ENCODE results near the gene HAS3.

The HAS3 gene

DNA sequence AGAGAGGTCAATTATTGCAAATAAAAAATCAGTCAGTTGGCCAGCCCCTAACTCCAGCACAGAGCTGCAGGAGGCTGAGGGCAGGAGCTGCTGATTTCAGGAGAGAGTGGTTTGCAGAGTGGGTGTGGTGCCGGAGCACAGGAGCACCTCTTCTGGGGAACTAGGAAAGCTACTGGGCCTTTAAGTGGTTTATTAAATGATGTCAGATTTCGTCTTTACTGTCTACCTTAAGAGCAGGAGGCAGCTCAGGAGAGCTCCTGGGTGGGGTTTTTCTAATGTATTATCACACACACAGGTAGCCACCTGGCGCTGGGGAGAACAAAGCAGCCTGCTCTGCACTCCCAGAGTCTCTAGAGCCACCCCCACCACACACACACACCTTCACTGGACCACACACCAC lies 11.5 kb upstream of the HAS3 start:
- DNase-seq (ENCODE audit: low read depth), result no peak

- no peak for DNase-seq (ENCODE audit: low read depth)
Observed at GRCh38 chr16:69094501-69094900, 11.0 kb upstream of the HAS3 start.

DNA sequence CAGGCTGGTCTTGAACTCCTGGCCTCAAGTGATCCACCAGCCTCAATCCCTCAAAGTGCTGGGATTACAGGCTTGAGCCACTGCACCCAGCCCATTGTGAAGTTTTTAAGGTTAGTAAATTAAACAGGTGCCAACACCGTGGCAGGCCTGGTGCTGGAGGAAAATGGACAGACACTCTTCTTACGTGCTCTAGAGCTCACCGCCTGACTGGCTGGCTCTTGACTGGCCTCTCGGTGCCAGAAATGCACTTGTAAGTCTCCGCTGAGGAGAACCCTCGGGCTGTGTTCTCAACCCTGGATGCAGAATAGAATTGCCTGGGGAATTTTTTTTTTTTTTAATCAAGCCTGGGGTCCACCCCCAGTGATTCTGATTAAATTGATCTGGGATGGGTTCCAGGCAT lies 10.3 kb upstream of the HAS3 start:
- DNase-seq (ENCODE audit: low read depth), result no peak

DNA sequence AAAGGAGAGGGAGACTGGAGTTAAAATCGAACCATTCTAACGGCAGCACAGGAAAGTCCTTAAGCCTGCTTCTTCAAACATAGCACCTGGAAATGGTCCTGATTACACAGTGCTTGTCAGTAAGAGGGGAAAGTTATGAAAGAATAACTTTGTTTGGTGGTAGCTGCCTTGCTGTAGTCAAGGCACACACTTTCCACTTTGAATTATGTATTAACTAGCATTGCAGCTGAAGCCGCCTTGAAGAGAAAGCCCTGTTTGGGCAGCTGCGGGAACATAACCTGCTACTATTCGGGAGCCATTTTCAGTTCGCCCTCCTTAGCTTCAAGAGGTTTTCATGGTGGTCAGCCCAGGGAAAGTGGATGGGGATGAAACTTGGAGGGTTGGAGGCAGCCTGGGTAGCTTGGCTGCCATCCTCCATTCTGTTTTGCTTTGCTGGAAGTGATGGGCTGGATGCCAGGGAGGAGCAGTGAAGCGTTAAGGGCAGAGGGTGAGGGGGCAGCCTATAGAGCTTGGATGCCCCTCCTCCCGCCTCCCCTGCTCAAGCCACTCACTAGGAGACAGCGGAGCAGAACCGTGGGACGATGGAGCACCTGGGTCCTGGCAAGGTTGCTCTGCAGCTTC lies 5.3 kb upstream of the HAS3 start:
- no peak for DNase-seq (ENCODE audit: low read depth)

DNA sequence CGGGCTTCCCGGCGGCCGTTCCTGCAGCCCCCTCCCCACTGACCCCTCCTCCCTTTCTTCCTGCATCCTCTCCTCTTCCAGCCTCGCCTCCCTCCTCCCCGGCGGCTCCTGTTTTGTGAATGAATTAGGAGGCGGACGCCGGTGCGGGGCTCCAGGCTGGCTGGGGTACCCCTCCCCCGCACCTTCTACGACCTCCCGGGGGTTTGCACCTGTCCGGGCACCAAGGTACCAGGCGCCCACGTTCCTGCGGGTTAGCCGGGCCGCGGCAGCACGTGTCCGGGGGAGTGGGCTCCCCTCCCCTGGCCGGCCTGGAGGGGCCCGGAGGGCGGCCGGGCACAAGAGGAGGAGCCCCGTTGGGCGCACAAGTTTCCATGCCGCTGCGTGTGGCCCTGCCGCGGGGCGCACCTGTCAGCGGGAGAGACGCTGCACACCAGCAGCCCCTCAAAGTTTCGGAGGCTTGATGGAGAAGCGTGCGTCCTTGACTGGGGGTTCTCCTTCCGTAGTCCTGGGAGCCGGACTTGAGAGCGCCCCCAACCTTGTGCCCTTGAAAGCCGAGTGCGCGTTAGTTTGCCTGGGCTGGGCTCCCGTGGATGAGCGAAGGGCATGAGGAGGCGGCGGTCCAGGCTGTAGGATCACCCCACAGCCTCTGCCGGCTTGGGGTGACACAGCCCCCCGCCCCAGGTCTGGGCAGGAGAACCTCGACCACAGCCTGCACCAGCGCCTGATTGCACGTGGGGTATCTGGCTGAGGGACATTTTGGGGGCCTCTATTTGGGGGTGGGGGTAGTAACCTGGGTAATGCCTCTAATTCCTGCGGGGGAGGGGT lies 1.2 kb downstream of the HAS3 start:
- DNase-seq (ENCODE audit: low read depth), result no peak

DNA sequence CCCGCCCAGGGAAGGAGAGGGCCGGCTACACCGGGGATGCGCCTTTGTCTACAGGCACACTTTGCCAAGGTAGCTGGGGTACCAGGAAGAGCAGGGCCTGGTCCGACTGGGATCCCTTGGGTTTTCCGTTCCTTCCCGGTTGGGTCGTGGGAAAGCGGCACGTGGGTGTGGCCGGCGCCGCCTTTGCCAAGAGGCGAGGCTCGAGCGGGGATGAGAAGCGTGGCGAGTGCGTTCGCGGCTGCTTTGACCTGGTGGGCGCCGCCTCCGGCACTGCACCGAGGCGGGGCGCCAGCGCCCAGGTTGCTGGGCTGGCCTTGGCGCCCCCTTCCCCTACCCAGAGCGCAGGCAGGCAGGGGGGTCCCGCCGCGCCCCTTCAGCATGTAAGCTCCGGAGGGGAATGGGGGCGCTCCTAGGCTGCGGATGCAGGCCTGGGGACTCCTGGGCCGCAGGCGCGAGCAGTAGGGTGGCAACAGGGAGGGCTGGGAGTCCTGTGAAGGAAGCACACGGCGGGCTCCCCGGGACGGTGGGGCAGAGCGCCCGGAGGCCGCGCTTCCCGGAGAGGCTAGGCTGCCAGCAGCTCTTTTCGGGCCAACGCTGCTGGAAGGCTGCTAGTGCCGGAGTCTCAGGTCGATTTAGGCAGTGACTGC lies 2.0 kb downstream of the HAS3 start:
- DNase-seq (ENCODE audit: low read depth), result no peak

GRCh38 chr16:69108064-69108904 lies 2.8 kb downstream of the HAS3 start:
- DNase-seq (ENCODE audit: low read depth), result no peak

DNA sequence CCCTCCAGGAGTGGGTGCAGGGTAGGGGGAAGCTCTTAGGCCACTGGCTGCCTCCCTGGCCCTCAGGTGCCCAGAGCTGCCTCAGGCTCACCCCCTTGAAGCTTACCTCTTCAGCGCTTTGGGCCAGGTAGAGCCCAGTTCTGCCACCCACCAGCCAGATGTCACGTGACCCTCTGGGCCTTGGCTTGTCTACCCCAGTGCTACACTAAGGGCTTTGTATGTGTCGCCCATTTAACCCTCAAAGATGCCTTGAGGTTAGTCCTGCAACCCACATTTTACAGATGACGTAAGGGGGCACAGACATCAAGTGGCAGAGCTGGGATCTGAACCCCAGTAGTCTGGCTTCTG lies 3.4 kb downstream of the HAS3 start:
- no peak for DNase-seq (ENCODE audit: low read depth)

- no peak for DNase-seq (ENCODE audit: low read depth)
Observed at GRCh38 chr16:69109486-69110270, 4.2 kb downstream of the HAS3 start.

- DNase-seq (ENCODE audit: low read depth), result no peak
Observed at GRCh38 chr16:69110406-69110805, 5.0 kb downstream of the HAS3 start.

GRCh38 chr16:69111216-69111875 lies 5.9 kb downstream of the HAS3 start:
- no peak for DNase-seq (ENCODE audit: low read depth)

DNA sequence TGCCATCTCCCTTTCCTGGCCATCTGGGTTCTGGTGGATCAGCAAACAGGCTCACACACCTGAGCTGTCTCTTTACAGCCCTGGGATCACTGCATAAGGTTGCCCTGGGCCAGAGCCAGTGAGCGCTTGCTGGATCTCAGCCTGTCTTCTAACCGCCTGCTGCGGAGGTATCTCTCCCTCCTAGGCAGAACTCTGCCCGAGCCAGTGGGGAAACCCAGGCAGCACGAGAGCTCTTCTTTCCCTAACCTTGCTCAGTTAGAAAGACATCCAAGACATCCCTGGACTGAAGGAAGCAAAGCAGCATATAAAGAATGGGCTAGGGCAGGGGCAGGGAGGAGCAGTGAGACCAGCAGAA lies 6.4 kb downstream of the HAS3 start:
- DNase-seq (ENCODE audit: low read depth), result no peak

DNA sequence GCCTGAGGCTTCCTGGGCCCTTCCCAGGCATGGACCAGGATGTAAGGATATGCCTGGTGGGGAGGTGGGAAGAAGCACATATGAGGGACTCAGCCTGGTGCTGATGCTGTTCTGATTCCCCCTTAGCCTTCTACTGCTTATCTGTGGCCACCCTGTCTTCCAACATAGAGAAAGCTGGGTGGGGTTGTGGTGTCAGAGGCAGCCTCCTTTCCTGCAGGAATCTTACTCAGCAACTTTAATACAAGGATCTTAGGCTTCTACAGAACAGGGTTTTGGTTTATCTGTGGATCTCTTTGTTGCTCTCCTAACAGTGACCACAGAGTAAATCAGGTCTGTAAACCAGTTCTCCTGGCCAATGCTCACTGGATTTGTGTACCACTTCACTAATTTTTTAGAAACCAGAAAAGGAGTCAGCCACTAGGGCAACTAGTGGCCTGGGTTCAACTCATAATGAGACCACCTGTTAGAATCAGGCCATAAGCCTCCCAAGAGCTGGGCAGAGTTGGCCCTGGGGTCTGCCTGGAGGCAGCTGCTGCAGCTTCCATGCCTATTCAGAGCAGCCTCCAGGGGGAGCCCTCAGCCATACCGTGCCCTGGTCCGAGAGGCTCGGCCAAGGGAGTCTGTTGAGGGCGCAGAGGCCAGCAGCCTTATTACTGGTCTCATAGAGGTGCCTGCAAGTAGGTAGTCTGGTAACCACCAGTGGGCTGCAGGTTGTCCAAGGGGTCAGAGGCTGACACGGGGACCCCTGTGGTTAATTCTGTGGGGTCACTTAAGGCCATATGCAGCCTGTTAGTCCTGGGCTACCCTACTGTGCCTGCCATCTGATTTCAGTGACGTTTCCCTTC lies 7.1 kb downstream of the HAS3 start:
- DNase-seq (ENCODE audit: low read depth), result no peak

DNA sequence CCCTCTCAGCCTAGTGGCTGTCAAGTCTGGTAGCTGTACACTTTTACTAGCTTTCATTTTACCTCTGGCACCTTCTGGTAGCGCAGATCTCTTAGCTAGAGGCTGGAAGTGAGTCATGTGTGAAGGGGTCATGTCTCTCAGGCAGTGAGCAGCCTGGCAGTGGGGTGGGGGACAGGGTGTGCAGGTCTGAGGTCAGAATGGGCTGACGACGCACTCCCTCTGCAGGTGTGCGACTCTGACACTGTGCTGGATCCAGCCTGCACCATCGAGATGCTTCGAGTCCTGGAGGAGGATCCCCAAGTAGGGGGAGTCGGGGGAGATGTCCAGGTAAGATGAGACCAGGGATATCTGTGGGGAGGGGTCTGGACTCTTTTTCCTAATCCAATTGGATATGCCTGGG lies 7.8 kb downstream of the HAS3 start:
- DNase-seq (ENCODE audit: low read depth), result no peak

GRCh38 chr16:69114346-69114975 lies 9.0 kb downstream of the HAS3 start:
- no peak for DNase-seq (ENCODE audit: low read depth)

- no peak for DNase-seq (ENCODE audit: low read depth)
Observed at GRCh38 chr16:69114976-69115355, 9.5 kb downstream of the HAS3 start.

DNA sequence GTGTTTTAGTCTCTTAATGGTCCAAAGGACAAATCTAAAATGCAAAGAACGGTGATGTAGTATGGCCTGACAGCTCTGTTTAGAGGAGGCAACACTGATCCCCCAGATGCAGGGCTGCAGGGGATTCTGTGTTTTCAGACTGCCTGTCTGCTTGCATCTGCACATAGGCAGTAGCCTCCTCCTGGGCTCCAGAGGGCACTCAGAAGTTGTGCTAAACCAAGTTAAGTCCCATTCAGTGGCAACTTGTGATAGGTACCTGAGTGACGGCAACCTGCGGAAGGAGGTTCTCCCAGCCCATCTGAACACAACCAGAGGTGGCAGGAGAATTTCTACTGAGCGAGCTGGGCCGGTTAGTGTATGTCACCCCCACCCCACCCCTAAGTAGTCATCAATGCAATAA lies 9.9 kb downstream of the HAS3 start:
- no peak for DNase-seq (ENCODE audit: low read depth)

DNA sequence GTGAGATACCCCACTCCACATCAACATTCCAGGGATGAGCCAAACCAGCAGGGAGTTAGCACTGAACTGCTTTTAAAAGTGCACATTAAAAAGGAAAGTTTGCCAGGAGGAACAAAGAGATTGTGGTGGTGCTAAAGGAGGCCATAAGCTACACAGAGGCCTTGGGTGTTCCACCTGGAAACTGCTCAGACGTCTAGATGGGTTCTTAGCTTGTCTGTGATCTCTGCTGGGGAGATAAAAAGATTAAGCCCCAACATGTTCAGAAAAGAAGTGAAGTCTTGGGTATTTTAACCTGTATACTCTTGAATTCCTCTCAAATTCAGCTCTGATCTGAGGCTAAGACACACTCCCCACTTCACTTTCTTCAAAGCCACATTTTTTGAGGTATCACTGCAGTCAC lies 10.4 kb downstream of the HAS3 start:
- no peak for DNase-seq (ENCODE audit: low read depth)

- DNase-seq (ENCODE audit: low read depth), result no peak
Observed at GRCh38 chr16:69116256-69116875, 10.9 kb downstream of the HAS3 start.

Measured in activated T-helper 1 cell treated with Interleukin-2 at 50 U/mL for 16 hours (primary cell).